NCI-H345 treated with DMSO at 0.1 percent for 48 hours (cell line): Measurements from ENCODE around the gene ARL15.

Source experiments
- DNase-seq: peaks from one replicate; lab custom pipeline; 2025; ENCODE audit not compliant: unreplicated experiment; lab: John Stamatoyannopoulos, UW

ARL15 gene

DNA sequence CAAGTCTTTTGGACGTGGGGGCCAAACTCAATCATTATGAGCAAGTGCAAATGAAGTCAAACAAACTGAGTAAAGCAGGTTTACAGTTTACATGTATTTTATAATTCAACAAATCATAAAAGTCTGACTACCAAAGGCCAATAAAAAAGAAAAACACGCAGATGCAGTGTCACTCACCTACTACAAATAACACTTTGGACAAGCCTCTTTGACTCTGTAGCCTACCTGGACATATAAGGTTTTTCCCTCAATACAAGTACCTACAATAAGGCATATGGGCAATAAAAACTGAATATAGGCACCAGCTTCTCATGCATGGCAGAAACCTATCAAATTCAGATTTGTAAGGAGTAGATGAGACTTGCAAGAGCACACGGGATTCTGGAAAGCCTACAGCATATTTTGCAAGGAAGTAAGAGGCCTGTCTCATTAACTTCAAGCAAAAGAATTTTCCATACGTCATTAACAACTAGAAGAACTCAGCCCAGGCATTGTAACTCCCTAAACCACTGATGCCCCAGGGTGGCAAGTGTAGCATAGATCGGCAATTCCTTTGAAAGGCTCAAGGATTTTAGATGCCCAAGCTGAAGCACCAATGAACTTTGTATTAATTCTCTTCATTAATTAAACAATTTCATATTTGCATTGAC is 21.7 kb downstream of the ARL15 start:
- no peak for DNase-seq

GRCh38 chr5:54285686-54286085 is 24.7 kb downstream of the ARL15 start:
- DNase-seq = no peak

DNA sequence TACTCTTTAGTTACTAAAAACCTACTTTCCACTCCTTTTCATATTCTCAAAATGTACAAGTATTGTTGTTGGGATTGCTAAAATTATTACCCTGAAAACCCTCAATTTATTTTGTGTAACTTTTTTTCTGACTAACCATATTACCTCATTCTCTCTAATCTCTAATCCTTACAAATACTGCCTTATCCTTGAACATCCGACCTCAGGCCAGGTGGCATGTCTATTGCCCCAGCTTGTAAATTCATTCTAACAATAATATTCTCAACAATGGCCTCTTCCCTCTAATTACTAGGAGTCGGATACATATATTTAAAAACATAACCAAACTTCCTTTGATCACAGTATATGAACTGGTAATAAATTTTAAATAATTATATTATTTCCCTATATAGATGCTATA is 25.8 kb downstream of the ARL15 start:
- no peak for DNase-seq

GRCh38 chr5:54282876-54283275 is 27.5 kb downstream of the ARL15 start:
- no peak for DNase-seq

GRCh38 chr5:54281960-54282692 is 28.2 kb downstream of the ARL15 start:
- DNase-seq = no peak

GRCh38 chr5:54279960-54280359 is 30.4 kb downstream of the ARL15 start:
- no peak for DNase-seq

GRCh38 chr5:54278979-54279717 is 31.2 kb downstream of the ARL15 start:
- DNase-seq = no peak

DNA sequence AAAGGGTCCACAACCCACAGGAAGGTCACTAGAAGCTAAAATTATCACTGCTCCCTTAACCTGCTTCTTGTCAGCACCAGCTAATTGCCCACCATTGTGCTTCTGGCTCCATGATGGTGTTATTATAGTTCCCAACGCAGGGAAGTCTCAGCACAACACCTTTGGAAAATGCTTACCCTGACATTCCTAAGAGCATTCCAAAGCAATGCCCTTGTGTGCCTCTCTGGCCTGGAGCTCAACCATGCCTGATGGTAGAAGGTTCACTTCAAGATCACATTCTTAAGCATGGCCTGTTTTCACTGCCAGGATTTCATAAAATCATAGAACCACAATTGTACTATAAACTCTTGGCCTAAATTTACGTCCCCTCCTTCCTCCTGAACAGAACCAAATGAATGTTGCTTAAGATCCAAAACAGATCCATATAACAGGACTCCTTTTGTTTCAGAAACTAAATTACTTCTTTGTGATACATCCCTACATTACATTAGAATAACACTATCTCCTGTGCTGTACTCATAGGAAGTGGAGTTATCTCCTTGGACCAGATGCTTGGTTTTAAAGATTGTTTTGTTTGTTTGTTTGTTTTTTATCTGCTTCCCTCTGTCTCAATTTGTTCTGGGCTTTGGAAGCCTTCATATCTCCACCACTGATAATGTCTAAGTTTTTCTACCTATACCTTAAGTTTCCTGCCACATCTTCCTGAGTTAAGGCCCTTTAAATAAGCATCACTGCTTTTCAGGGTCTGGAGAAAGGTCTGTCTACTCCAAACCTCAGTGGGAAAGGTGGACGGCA is 32.1 kb downstream of the ARL15 start:
- DNase-seq = no peak

GRCh38 chr5:54276048-54276447 is 34.3 kb downstream of the ARL15 start:
- no peak for DNase-seq

DNA sequence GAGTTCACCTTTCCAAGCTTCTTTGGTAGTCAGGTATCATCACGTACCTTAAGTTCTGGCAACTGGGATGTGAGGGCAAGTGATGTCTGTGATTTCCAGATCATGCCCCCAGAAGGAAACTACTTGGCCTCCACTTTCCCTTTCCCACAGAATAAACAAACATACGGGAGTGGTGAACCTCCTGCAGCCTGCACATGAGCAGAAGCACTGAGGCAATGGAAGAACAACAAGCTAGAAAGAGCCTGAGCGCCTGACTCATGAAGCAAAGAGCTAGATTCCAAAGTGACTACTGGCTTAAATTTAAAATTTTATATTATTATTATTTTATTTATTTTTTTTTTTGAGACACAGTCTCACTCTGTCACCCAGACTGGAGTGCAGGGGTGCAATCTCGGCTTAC is 35.0 kb downstream of the ARL15 start:
- no peak for DNase-seq

GRCh38 chr5:54274944-54275343 is 35.4 kb downstream of the ARL15 start:
- no peak for DNase-seq

- DNase-seq = no peak
Measured at GRCh38 chr5:54273715-54274114, 36.7 kb downstream of the ARL15 start.

DNA sequence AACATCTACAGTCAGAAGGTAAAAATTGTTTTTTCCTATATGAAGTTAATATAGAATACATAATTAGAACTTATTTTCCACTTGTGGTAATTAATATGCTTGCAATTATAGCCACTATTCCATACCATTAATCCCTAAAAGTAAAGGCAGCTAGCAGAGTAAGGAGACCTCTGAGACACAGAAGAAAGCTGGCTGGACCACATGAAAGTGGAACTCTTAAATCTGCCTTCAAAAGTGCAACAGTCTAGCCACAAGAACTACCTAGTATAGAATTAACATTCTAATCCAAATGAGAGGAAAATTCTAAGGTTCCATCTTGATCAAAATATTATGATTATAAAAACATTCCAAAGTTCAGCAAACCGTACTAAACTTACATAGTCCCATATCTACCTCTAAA is 37.6 kb downstream of the ARL15 start:
- no peak for DNase-seq

DNA sequence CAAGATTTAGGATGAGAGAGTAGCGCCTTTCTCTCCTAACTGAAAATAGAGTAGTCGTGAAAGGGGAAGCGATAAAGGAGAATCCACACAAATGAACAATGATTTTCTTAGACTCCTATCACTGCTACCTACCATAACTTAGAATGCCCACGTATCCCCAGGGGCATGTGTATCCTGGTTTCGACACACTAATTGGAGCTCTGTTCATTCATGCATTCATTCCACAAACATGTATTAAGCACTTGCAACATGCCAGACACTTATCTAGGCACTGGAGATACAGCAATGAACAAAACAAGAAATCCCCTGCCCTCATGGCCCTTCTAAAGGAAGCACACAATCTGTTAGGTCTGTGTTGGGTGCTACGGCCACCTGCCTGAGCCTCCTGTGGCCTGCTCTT is 40.0 kb downstream of the ARL15 start:
- DNase-seq = no peak

GRCh38 chr5:54264574-54264973 is 45.8 kb downstream of the ARL15 start:
- DNase-seq = no peak

DNA sequence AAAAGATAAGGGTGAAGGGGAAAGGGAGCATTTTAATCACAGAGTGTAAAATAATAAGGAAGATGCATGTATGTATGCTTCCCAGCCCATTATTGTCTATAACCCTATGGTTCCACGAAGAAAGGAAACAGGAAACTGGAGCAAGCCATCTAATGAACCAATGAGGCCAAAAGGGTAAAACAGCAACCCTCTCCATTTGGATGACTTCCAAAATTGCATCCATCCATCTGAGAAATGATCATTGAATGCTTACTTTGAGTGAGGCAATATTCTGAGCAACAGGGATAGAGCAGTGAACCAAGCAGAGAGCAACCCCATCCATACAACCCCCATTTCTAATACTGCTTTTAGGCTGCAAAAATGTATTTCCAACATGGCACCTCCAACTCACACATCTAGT is 46.9 kb downstream of the ARL15 start:
- DNase-seq = no peak

DNA sequence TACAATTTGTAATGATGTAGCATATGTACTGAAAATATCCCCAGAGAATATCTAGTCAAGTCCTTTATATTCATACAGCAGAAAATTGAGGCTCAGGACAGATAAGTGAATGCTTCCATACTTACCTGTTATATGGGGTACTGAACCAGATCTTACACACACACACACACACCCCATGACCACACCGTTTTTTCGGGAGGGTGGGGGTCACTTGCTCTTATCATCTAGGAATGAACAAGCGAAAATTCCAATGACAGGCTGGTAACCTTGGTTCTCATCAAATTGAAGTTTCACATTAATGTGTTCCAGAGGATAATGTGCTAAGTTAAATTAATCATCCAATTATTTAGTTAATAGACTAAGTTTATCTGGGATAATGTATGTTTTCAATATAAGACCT is 48.8 kb downstream of the ARL15 start:
- DNase-seq = no peak

GRCh38 chr5:54259981-54260380 is 50.4 kb downstream of the ARL15 start:
- DNase-seq = no peak

GRCh38 chr5:54259090-54259489 is 51.3 kb downstream of the ARL15 start:
- DNase-seq = no peak

DNA sequence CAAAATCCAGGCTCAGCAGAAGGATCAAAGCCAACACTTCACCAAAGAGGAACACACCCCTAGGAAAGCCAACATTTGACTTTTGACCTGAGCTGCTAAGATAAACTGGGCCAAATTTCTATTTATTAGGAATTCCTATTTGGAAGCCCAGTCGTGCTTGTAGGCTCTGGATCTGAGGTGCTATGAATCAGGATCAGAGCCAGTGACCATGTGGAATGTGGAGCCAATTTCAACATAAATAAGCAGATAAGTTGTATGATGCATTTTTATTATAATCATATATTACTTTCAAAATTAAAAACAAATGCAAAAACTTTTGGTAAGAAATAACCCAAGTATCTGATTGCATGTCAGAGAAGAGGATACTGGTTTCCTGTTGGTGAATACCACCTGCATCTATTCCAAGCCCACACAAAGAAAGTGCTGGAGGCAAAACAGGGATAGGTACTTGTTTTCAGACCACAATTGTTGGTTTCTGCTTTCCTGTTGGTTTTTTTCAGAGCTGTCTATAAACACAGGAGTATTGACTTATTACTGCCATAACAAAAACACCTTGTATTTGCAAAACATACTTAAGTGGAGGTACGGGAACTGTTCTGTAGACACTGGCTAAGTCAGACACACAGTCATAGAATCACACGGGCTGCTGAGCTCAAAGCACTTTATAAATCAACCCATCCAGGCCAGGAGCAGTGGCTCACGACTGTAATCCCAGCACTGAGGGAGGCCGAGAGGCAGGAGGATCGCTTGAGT is 52.8 kb downstream of the ARL15 start:
- peak; percentile 73 for DNase-seq
